SK-N-SH (cell line): Measurements from ENCODE around the gene CENATAC. TPM values are rescaled to one million over a fixed set of nuclear protein-coding genes. Genes with fewer than 3 reads are reported as not detected.

Experiments
- CTCF ChIA-PET: fragments of 300-600, 350-600 bp; formaldehyde crosslinking; extraction: SDS; loops from one replicate; lab custom pipeline; 2021; lab: Yijun Ruan, JAX
- POLR2A ChIA-PET: fragments of 350-600 bp; sonication (Branson Sonifier 250); formaldehyde crosslinking; extraction: SDS; loops from one replicate; lab custom pipeline; 2020; ENCODE audit warnings: antibody characterized with exemption, inconsistent platforms; lab: Yijun Ruan, JAX
- DNase-seq: peaks from one replicate; pipeline ENCODE4 v3.0.0; 2012
- H2AFZ ChIP-seq: fragments of 200-600 bp; sonication (generic); 2 replicates; pipeline ENCODE4 v1.8.1; 2016; ENCODE audit warnings: antibody characterized with exemption, mild to moderate bottlenecking, low read depth
- H3F3A ChIP-seq: fragments of 200-600 bp; sonication (generic); replicated peaks from 2 replicates; pipeline ENCODE3; 2016; ENCODE audit warnings: antibody characterized with exemption, mild to moderate bottlenecking; ENCODE audit not compliant: insufficient read depth
- H3K27ac ChIP-seq, 2 experiments: fragments of 200-500 bp in 1 of 2; fragments of 200-600 bp in 1 of 2; sonication (Bioruptor generic) in 1 of 2; sonication (generic), shearing (Covaris generic) in 1 of 2; 2 replicates each; pipeline versions ENCODE4 v1.5.1 to v1.6.1; 2014 to 2016; ENCODE audit warnings: low read depth in 2 of 2, inconsistent platforms in 1 of 2, low read length in 1 of 2, mild to moderate bottlenecking in 1 of 2, mixed read lengths in 1 of 2
- H3K27me3 ChIP-seq: fragments of 200-600 bp; sonication (generic), shearing (Covaris generic); 2 replicates; pipeline ENCODE4 v1.6.1; 2016; ENCODE audit warnings: mixed run types; ENCODE audit not compliant: insufficient read depth
- H3K36me3 ChIP-seq, 2 experiments: fragments of 200-500 bp in 1 of 2; fragments of 200-600 bp in 1 of 2; sonication (Bioruptor generic) in 1 of 2; sonication (generic) in 1 of 2; replicated peaks in 1 of 2; 2 replicates each; pipeline versions ENCODE3 to v1.5.1; 2014 to 2016; ENCODE audit warnings: low read length in 1 of 2, mild to moderate bottlenecking in 1 of 2; ENCODE audit not compliant: insufficient read depth in 2 of 2, control insufficient read depth in 1 of 2
- H3K4me1 ChIP-seq, 2 experiments: fragments of 200-500 bp in 1 of 2; fragments of 200-600 bp in 1 of 2; sonication (Bioruptor generic) in 1 of 2; sonication (generic), shearing (Covaris generic) in 1 of 2; 2 replicates each; pipeline versions ENCODE4 v1.5.1 to v1.6.1; 2014 to 2016; ENCODE audit warnings: low read depth in 1 of 2, low read length in 1 of 2, mixed run types in 1 of 2; ENCODE audit not compliant: insufficient read depth in 2 of 2, control insufficient read depth in 1 of 2
- H3K4me2 ChIP-seq: fragments of 200-600 bp; sonication (generic), shearing (Covaris generic); 2 replicates; pipeline ENCODE4 v1.6.1; 2017; ENCODE audit warnings: mixed run types
- H3K4me3 ChIP-seq, 2 experiments: fragments of 200-500 bp in 1 of 2; fragments of 200-600 bp in 1 of 2; sonication (Bioruptor generic) in 1 of 2; sonication (generic), shearing (Covaris generic) in 1 of 2; 2 replicates each; pipeline versions ENCODE4 v1.5.1 to v1.8.1; 2014 to 2016; ENCODE audit warnings: low read depth in 2 of 2, inconsistent platforms in 1 of 2, low read length in 1 of 2, mild to moderate bottlenecking in 1 of 2, mixed read lengths in 1 of 2, moderate library complexity in 1 of 2
- H3K79me2 ChIP-seq: fragments of 200-600 bp; sonication (generic); 2 replicates; pipeline ENCODE4 v1.8.1; 2017; ENCODE audit warnings: mild to moderate bottlenecking; ENCODE audit not compliant: insufficient read depth
- H3K9ac ChIP-seq: fragments of 200-600 bp; sonication (generic); 2 replicates; pipeline ENCODE4 v1.6.1; 2017; ENCODE audit warnings: mixed run types
- H3K9me2 ChIP-seq: fragments of 200-600 bp; sonication (generic); 2 replicates; pipeline ENCODE4 v1.6.1; 2017; ENCODE audit warnings: mixed run types
- H3K9me3 ChIP-seq: fragments of 200-600 bp; sonication (generic); 2 replicates; pipeline ENCODE4 v1.6.1; 2017; ENCODE audit warnings: mixed run types, mild to moderate bottlenecking, moderate library complexity
- H4K20me1 ChIP-seq: fragments of 200-600 bp; sonication (generic); 2 replicates; pipeline ENCODE4 v1.6.1; 2017; ENCODE audit warnings: mild to moderate bottlenecking, mixed run types; ENCODE audit not compliant: insufficient read depth
- CHD2 ChIP-seq: fragments of 150-350 bp; IDR thresholded peaks from 2 replicates; pipeline ENCODE4 v1.6.1; 2018; ENCODE audit warnings: low read length; ENCODE audit not compliant: partially characterized antibody
- CTCF ChIP-seq: fragments of 200-600 bp; sonication (generic); IDR thresholded peaks from 2 replicates; pipeline ENCODE4 v1.6.1; 2017; ENCODE audit warnings: antibody characterized with exemption, mild to moderate bottlenecking, moderate library complexity
- EZH2phosphoT487 ChIP-seq: fragments of 200-600 bp; sonication (generic); IDR thresholded peaks from 2 replicates; pipeline ENCODE4 v1.6.1; 2017; ENCODE audit warnings: low read depth, mixed run types, mild to moderate bottlenecking, antibody characterized with exemption, moderate library complexity, borderline replicate concordance
- GABPA ChIP-seq: IDR thresholded peaks from 2 replicates; pipeline ENCODE4 v1.4.0; 2012; ENCODE audit warnings: low read depth, mild to moderate bottlenecking
- MAX ChIP-seq: IDR thresholded peaks from 2 replicates; pipeline ENCODE4 v1.4.0; 2012; ENCODE audit warnings: low read depth
- MXI1 ChIP-seq: IDR thresholded peaks from 2 replicates; pipeline ENCODE4 v1.6.1; 2012; ENCODE audit warnings: mild to moderate bottlenecking, low read depth, low read length, improper control_type of control experiment
- NRF1 ChIP-seq: IDR thresholded peaks from 2 replicates; pipeline ENCODE4 v1.6.1; 2012; ENCODE audit warnings: low read depth, mild to moderate bottlenecking, low read length
- PBX3 ChIP-seq: IDR thresholded peaks from 2 replicates; pipeline ENCODE4; 2012
- POLR2AphosphoS5 ChIP-seq: IDR thresholded peaks from 2 replicates; pipeline ENCODE4 v1.6.1; 2012; ENCODE audit warnings: low read depth, low read length
- RAD21 ChIP-seq: IDR thresholded peaks from 2 replicates; pipeline ENCODE4 v1.6.1; 2012; ENCODE audit warnings: mild to moderate bottlenecking, low read length
- REST ChIP-seq: IDR thresholded peaks from 2 replicates; pipeline ENCODE4 v1.6.1; 2012; ENCODE audit warnings: mild to moderate bottlenecking, low read depth, low read length, moderate library complexity
- RFX5 ChIP-seq: IDR thresholded peaks from 2 replicates; pipeline ENCODE4 v1.6.1; 2012; ENCODE audit warnings: mild to moderate bottlenecking, improper control_type of control experiment, low read length
- SMC3 ChIP-seq: IDR thresholded peaks from 2 replicates; pipeline ENCODE4 v1.6.1; 2012; ENCODE audit warnings: low read depth, low read length, improper control_type of control experiment
- TAF1 ChIP-seq: IDR thresholded peaks from 2 replicates; pipeline ENCODE4 v1.6.1; 2012; ENCODE audit warnings: low read depth, mild to moderate bottlenecking, low read length, moderate library complexity, borderline replicate concordance
- USF2 ChIP-seq: fragments of 150-350 bp; IDR thresholded peaks from 2 replicates; pipeline ENCODE4 v1.6.1; 2017; ENCODE audit warnings: antibody characterized with exemption, low read length, low read depth, borderline replicate concordance
- WGBS: methylation state at CpG from one replicate; pipeline ENCODE4 v1.1.6; 2017; ENCODE audit warnings: low lambda C conversion rate; 5-methylcytosine and 5-hydroxymethylcytosine counted together
- polyA plus RNA-seq, 3 experiments: library from polyadenylated mRNA; depleted of rRNA; stranded (reverse); fragments of >200 nt; gene quantifications; 2 replicates each; pipeline ENCODE4 v1.2.3, GENCODE V29; 2012

The CENATAC gene
- polyA plus RNA-seq, 1 of the 3 experiments (the other 2 are of a cell fraction): 16.0 TPM

DNA sequence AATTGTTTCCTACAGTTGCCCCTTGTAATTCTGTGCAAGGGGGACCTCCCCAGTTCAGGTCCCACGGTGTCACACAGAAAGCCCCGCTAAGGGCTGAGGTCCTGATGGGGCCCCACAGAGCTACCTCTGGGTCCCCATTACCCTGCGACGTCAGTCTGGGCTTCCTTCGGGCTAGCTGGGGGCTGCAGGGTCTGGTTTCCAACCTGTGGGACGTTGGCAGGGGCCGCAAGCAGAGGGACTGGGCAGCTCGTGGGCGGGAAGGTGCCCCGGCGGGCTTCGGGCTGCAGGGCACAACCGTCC lies 32.0 kb downstream of the CENATAC start:
- Histone ChIP-seq H3K9me2 (no peaks in the 10 kb centered on the region), H3K4me1 (peaks cover 5 to 12% of the 10 kb centered on the region in 2 experiments; a peak in 2 of 4 replicates), H3K4me3 (peak overlapping the region; percentile 76 to 81), H3K79me2 (no peaks in the 10 kb centered on the region), H4K20me1 (no peaks in the 10 kb centered on the region), H3K4me2 (peak overlapping the region; percentile 94), H3K27me3 (no peaks in the 10 kb centered on the region), H3K27ac (no peak overlapping the region), H2AFZ (peak overlapping the region; percentile 88; the same call in 1 of the 2 replicates), H3F3A (no peaks in the 10 kb centered on the region), H3K36me3 (peaks cover 0 to 13% of the 10 kb centered on the region in 2 experiments), H3K9ac (peak overlapping the region; percentile 58; the same call in 1 of the 2 replicates), H3K9me3 (no peaks in the 10 kb centered on the region)
- no peak for TF ChIP-seq REST
- no peak for TF ChIP-seq PBX3
- TF ChIP-seq RFX5: no peak
- TF ChIP-seq MXI1: no peak
- WGBS: 31% methylated on average over 4 of the region's 13 CpGs
- POLR2A ChIA-PET: interaction anchor here (1.0 to 2.0 kb wide), 2 partner anchors 11 to 27 kb away, joined by 5 to 6 read pairs; partner anchors contain the start of genes RPS25 and TRAPPC4
- CTCF ChIA-PET: interaction anchor here (0.7 to 3.0 kb wide), 9 partner anchors 10 to 424 kb away, joined by 3 to 16 read pairs (median 5); partner anchors contain the start of genes HYOU1, RPS25 and TRAPPC4
- no peak for DNase-seq

- H3K27ac ChIP-seq: peak within 1 kb of the TSS in 1 of 2 experiments; percentile 74; a peak in 2 of 4 replicates
- peak; percentile 98 for DNase-seq
- no peaks in the 10 kb centered on the region for H3F3A ChIP-seq
- H3K9ac ChIP-seq: peak within 1 kb of the TSS; percentile 58; the same call in 1 of the 2 replicates
- 0% methylated on average over 17 of the region's 67 CpGs for WGBS
- no peaks in the 10 kb centered on the region for H3K79me2 ChIP-seq
- ChIA-PET POLR2A (interaction anchor here (1.0 to 2.0 kb wide), 2 partner anchors 12 to 26 kb away, joined by 5 to 6 read pairs; partner anchors contain the start of genes RPS25 and TRAPPC4), CTCF (interaction anchor here (0.7 to 3.0 kb wide), 9 partner anchors 10 to 425 kb away, joined by 3 to 16 read pairs (median 5); partner anchors contain the start of genes HYOU1, RPS25 and TRAPPC4)
- no peaks in the 10 kb centered on the region for H3K9me2 ChIP-seq
- H2AFZ ChIP-seq: peak within 1 kb of the TSS; percentile 88; the same call in 1 of the 2 replicates
- no peaks in the 10 kb centered on the region for H3K9me3 ChIP-seq
- peaks cover 5 to 12% of the 10 kb centered on the region in 2 experiments; a peak in 2 of 4 replicates for H3K4me1 ChIP-seq
- H3K4me2 ChIP-seq: peak within 1 kb of the TSS; percentile 94
- no peaks in the 10 kb centered on the region for H3K27me3 ChIP-seq
- H3K36me3 ChIP-seq: peaks cover 0 to 9% of the 10 kb centered on the region in 2 experiments
- H4K20me1 ChIP-seq: no peaks in the 10 kb centered on the region
- H3K4me3 ChIP-seq: peak within 1 kb of the TSS; percentile 76 to 81
- peak; percentile 99 for TF ChIP-seq MAX
- TF ChIP-seq TAF1: no peak
- no peak for TF ChIP-seq PBX3
- no peak for TF ChIP-seq USF2
- peak; percentile 61 for TF ChIP-seq RAD21
- peak; percentile 80 for TF ChIP-seq POLR2AphosphoS5
- TF ChIP-seq EZH2phosphoT487: no peak
- no peak for TF ChIP-seq CHD2
- TF ChIP-seq CTCF: no peak; the same call in 1 of the 2 replicates
- TF ChIP-seq RFX5: no peak
- peak; percentile 93 for TF ChIP-seq NRF1
- TF ChIP-seq SMC3: peak; percentile 48; the same call in 1 of the 2 replicates
- TF ChIP-seq GABPA: no peak
Observed at GRCh38 chr11:119030329-119031047, 32.5 kb downstream of the CENATAC start, which contains the start of gene SLC37A4. TSS of gene SLC37A4 (minus strand) at chr11:119030877.
